K562 (cell line): Measurements from ENCODE around the gene SRCIN1. TPM values are rescaled to one million over a fixed set of nuclear protein-coding genes. Genes with fewer than 3 reads are reported as not detected.

Source experiments
- ATAC-seq: fragments of 200-7000 bp; cut with Tn5 transposase; 3 replicates; pipeline ENCODE4 v1.9.1; 2020; ENCODE audit warnings: moderate library complexity
- BruUV-seq: library from RNA; stranded (reverse); fragments of 400-500 nt; replicated peaks from 2 replicates; lab custom pipeline; 2021; lab: Mats Ljungman, UMichigan
- CTCF ChIA-PET: fragments of 300-600 bp; formaldehyde crosslinking; extraction: SDS; loops from one replicate; lab custom pipeline; 2021; ENCODE audit warnings: low intra/inter-chr PET ratio; lab: Yijun Ruan, JAX
- POLR2A ChIA-PET: fragments of 300-600, 350-650 bp; sonication (Branson Sonifier 250); formaldehyde crosslinking; extraction: SDS; loops from one replicate; lab custom pipeline; 2021; ENCODE audit warnings: antibody characterized with exemption, inconsistent platforms; lab: Yijun Ruan, JAX
- DNase-seq, 4 experiments: peaks; one replicate each; pipeline versions ENCODE4 v3.0.0 to v3.0.0-alpha.2; 2011 to 2018; ENCODE audit warnings: low spot score in 3 of 4, mixed read lengths in 3 of 4; ENCODE audit errors: extremely low read depth in 1 of 4
- FAIRE-seq: peaks from 2 replicates; lab custom pipeline; 2011; peaks lifted over from hg19 to GRCh38; lab: Jason Lieb, UNC
- H2AFZ ChIP-seq: 2 replicates; pipeline ENCODE4 v1.6.0; 2011; ENCODE audit warnings: low read depth, low read length, control low read depth, inconsistent platforms
- H3K27ac ChIP-seq: fragments of 200-600 bp; 3 replicates; pipeline ENCODE4 v1.8.0; 2011; ENCODE audit warnings: low read depth, mild to moderate bottlenecking, control low read depth, inconsistent platforms, low read length, moderate library complexity, mixed read lengths; ENCODE audit errors: extremely low read depth
- H3K27me3 ChIP-seq, 2 experiments: fragments of 300-600 bp in 1 of 2; 2 replicates in 1 of 2; 3 replicates in 1 of 2; pipeline versions ENCODE4 v1.6.0 to v1.8.0; 2011; ENCODE audit warnings: inconsistent platforms in 2 of 2, low read length in 2 of 2, mild to moderate bottlenecking in 1 of 2, mixed read lengths in 1 of 2, moderate library complexity in 1 of 2; ENCODE audit not compliant: control insufficient read depth in 2 of 2, insufficient read depth in 2 of 2
- H3K36me3 ChIP-seq: fragments of 300-600 bp; 3 replicates; pipeline ENCODE4 v1.8.0; 2011; ENCODE audit warnings: mild to moderate bottlenecking, low read length, inconsistent platforms; ENCODE audit not compliant: control insufficient read depth, insufficient read depth
- H3K4me1 ChIP-seq, 2 experiments: fragments of 200-600 bp in 1 of 2; replicated peaks in 1 of 2; 2 replicates in 1 of 2; 3 replicates in 1 of 2; pipeline versions ENCODE4 v1.5.1 to v1.8.0; 2011; ENCODE audit warnings: inconsistent platforms in 2 of 2, low read length in 2 of 2, mild to moderate bottlenecking in 1 of 2, mixed read lengths in 1 of 2, moderate library complexity in 1 of 2; ENCODE audit not compliant: control insufficient read depth in 2 of 2, insufficient read depth in 2 of 2
- H3K4me2 ChIP-seq: 2 replicates; pipeline ENCODE4 v1.6.1; 2011; ENCODE audit warnings: low read length, control low read depth, inconsistent platforms, mixed read lengths; ENCODE audit not compliant: insufficient read depth
- H3K4me3 ChIP-seq: fragments of 200-600 bp; sonication (generic), shearing (Covaris generic); 2 replicates; pipeline ENCODE4 v1.5.1; 2016; ENCODE audit warnings: control low read depth, inconsistent platforms
- H3K79me2 ChIP-seq: fragments of 200-600 bp; 3 replicates; pipeline ENCODE4 v1.8.0; 2011; ENCODE audit warnings: low read length, inconsistent platforms; ENCODE audit not compliant: control insufficient read depth, insufficient read depth
- H3K9ac ChIP-seq, 2 experiments: 2 replicates each; pipeline versions ENCODE4 v1.6.0 to v1.6.1; 2011; ENCODE audit warnings: low read depth in 2 of 2, low read length in 2 of 2, control low read depth in 1 of 2, inconsistent platforms in 1 of 2, mild to moderate bottlenecking in 1 of 2, mixed read lengths in 1 of 2; ENCODE audit not compliant: insufficient read depth in 1 of 2
- H3K9me1 ChIP-seq: one replicate; pipeline ENCODE4 v1.6.0; 2011; ENCODE audit warnings: inconsistent platforms, mild to moderate bottlenecking, low read length, moderate library complexity; ENCODE audit not compliant: control insufficient read depth, insufficient read depth
- H3K9me3 ChIP-seq: replicated peaks from 2 replicates; pipeline ENCODE4 v1.5.1; 2011; ENCODE audit warnings: low read depth, low read length, inconsistent platforms; ENCODE audit not compliant: control insufficient read depth, insufficient read depth
- H4K20me1 ChIP-seq: replicated peaks from 2 replicates; pipeline ENCODE4 v1.6.1; 2011; ENCODE audit warnings: low read length, inconsistent platforms, mixed read lengths; ENCODE audit not compliant: control insufficient read depth, insufficient read depth
- CREBBP ChIP-seq: IDR thresholded peaks from one replicate; pipeline ENCODE4 v1.6.1; 2012; ENCODE audit warnings: low read depth, mild to moderate bottlenecking, control low read depth, inconsistent platforms, low read length
- NRF1 ChIP-seq, 2 experiments: fragments of 450-650 bp; IDR thresholded peaks in 1 of 2; conservative IDR thresholded peaks in 1 of 2; 2 replicates each; pipeline ENCODE4 v1.6.1; 2014; ENCODE audit warnings: mild to moderate bottlenecking in 2 of 2
- PREB ChIP-seq: sonication (generic); formaldehyde crosslinking; IDR thresholded peaks from 2 replicates; pipeline ENCODE4 v1.8.1; 2023; ENCODE audit warnings: mild to moderate bottlenecking, missing genetic modification reagents
- RBM22 ChIP-seq: fragments of 200-400 bp; formaldehyde crosslinking; IDR thresholded peaks from 2 replicates; pipeline ENCODE4 v1.6.1; 2018; ENCODE audit warnings: low read length, low read depth; ENCODE audit not compliant: poor library complexity, severe bottlenecking
- SREBF1 ChIP-seq: fragments of 150-350 bp; IDR thresholded peaks from 2 replicates; pipeline ENCODE4 v1.6.1; 2014; ENCODE audit warnings: antibody characterized with exemption, low read depth, low read length, borderline replicate concordance
- TCF7L2 ChIP-seq: fragments of 150-350 bp; IDR thresholded peaks from 2 replicates; pipeline ENCODE4 v1.6.1; 2016; ENCODE audit warnings: low read depth, mild to moderate bottlenecking, low read length, moderate library complexity
- ZNF12 ChIP-seq: sonication (generic); formaldehyde crosslinking; IDR thresholded peaks from 2 replicates; pipeline ENCODE4 v1.4.0; 2020; ENCODE audit warnings: mild to moderate bottlenecking, missing genetic modification reagents
- WGBS: fragments of 100-300 bp; shearing (Covaris generic); methylation state at CpG from one replicate; pipeline ENCODE4 v1.1.6; 2016; ENCODE audit warnings: low coverage, mixed read lengths; ENCODE audit not compliant: insufficient coverage; ENCODE audit errors: missing lambda C conversion rate; 5-methylcytosine and 5-hydroxymethylcytosine counted together
- in situ Hi-C: fragments of 300-500 bp; cut with MboI; formaldehyde crosslinking; loops from 4 replicates; pipeline ENCODE4 v1.15.0; 2018; ENCODE audit warnings: inconsistent platforms, mixed read lengths
- intact Hi-C: fragments of 100-400 bp; cut with micrococcal nuclease; formaldehyde crosslinking; loops from 2 replicates; pipeline ENCODE4 v1.14.2; 2022
- polyA plus RNA-seq, 8 experiments: library from polyadenylated mRNA; depleted of rRNA in 4 of 8; stranded (reverse) in 5 of 8; unstranded in 3 of 8; fragments of >200 nt; fragmentation: Nextera tagmentation in 2 of 8; fragmentation: Illumina TruSeq in 1 of 8; extraction: Ambion mirVana in 2 of 8; extraction: Trizol in 1 of 8; gene quantifications; 2 replicates each; pipeline versions ENCODE4 v1.2.1 to v1.2.3, GENCODE V29; 2011 to 2014; ENCODE audit warnings: inconsistent platforms in 1 of 8, missing spikeins in 1 of 8
- total RNA-seq, 7 experiments: library from RNA; depleted of rRNA in 6 of 7; stranded (reverse); fragments of >200 nt in 6 of 7; fragmentation: Illumina TruSeq in 2 of 7; extraction: Trizol in 2 of 7; gene quantifications; 2 replicates each; pipeline versions ENCODE4 v1.2.1 to v1.2.3, GENCODE V29; 2011 to 2021; ENCODE audit warnings: low replicate concordance in 1 of 7

SRCIN1 gene
- total and polyA plus RNA-seq, 9 of the 15 experiments (the other 6 are each of a cell fraction or from before 2014, with no cell fraction given): 0.09 to 0.33 (median 0.13) TPM; not detected in 6

- Histone ChIP-seq H3K79me2 (no peaks in the 10 kb centered on the region), H3K36me3 (no peaks in the 10 kb centered on the region), H3K4me1 (peaks cover 0 to 11% of the 10 kb centered on the region in 2 experiments; a peak in 2 of 5 replicates), H3K4me2 (no peak overlapping the region), H3K9me1 (peaks cover 3% of the 10 kb centered on the region), H4K20me1 (0 out of 2 replicates have a peak, but pooled peaks cover 4% of the 10 kb centered on the region), H3K27me3 (peaks cover 9 to 66% of the 10 kb centered on the region in 2 experiments), H2AFZ (no peak overlapping the region), H3K9me3 (no peaks in the 10 kb centered on the region), H3K9ac (no peak overlapping the region), H3K27ac (no peak overlapping the region), H3K4me3 (no peak overlapping the region)
- TF ChIP-seq CREBBP: no peak
- peak; percentile 65 to 72 for TF ChIP-seq NRF1 (conservative IDR thresholded peaks at IDR 0.05 in 1 of 2, IDR thresholded peaks at IDR 0.05 in 1 of 2)
- POLR2A ChIA-PET: interaction anchor here (0.6 to 1.3 kb wide), 2 partner anchors 16 to 20 kb away, joined by 4 read pairs; no protein-coding TSS in a partner anchor
- in situ Hi-C loops: no loop called here
- no TSS peak for BruUV-seq
- CTCF ChIA-PET: no interaction called here
- FAIRE-seq (no peak), DNase-seq (no peak), ATAC-seq (no peak)
- intact Hi-C loops: no loop called here
- WGBS: 7% methylated on average over 8 of the region's 8 CpGs
Observed at GRCh38 chr17:38542286-38542685, 63.5 kb downstream of the SRCIN1 start.

GRCh38 chr17:38541281-38541680 lies 64.5 kb downstream of the SRCIN1 start:
- H3K4me3 ChIP-seq: no peak overlapping the region
- ChIA-PET CTCF (interaction anchor here (0.6 kb wide), 1 partner anchor 682 kb away, joined by 3 read pairs; no protein-coding TSS in a partner anchor), POLR2A (interaction anchor here (0.6 to 1.3 kb wide), 2 partner anchors 17 kb away, joined by 3 to 4 read pairs; no protein-coding TSS in a partner anchor)
- FAIRE-seq: no peak
- no peak overlapping the region for H3K4me2 ChIP-seq
- BruUV-seq: no TSS peak
- intact Hi-C loops: no loop called here
- H3K9me1 ChIP-seq: peaks cover 3% of the 10 kb centered on the region
- in situ Hi-C loops: no loop called here
- no peaks in the 10 kb centered on the region for H3K36me3 ChIP-seq
- no peak overlapping the region; a peak in 2 of 4 replicates for H3K9ac ChIP-seq
- H3K27ac ChIP-seq: no peak overlapping the region
- peaks cover 0 to 11% of the 10 kb centered on the region in 2 experiments; a peak in 2 of 5 replicates for H3K4me1 ChIP-seq
- peaks cover 9 to 64% of the 10 kb centered on the region in 2 experiments for H3K27me3 ChIP-seq
- no peaks in the 10 kb centered on the region for H3K9me3 ChIP-seq
- no peaks in the 10 kb centered on the region for H3K79me2 ChIP-seq
- DNase-seq: no peak
- H2AFZ ChIP-seq: no peak overlapping the region
- H4K20me1 ChIP-seq: peaks cover 4% of the 10 kb centered on the region; the same call in 1 of the 2 replicates
- WGBS: 0% methylated on average over 11 of the region's 11 CpGs
- no peak for ATAC-seq
- no peak for TF ChIP-seq RBM22
- no peak for TF ChIP-seq SREBF1
- TF ChIP-seq ZNF12 (CRISPR knock-in tag): no peak
- TF ChIP-seq PREB (CRISPR knock-in tag): no peak
- no peak for TF ChIP-seq TCF7L2
